Measurements from ENCODE around the gene SLC8A1. TPM values are rescaled to one million over a fixed set of nuclear protein-coding genes. Genes with fewer than 3 reads are reported as not detected.

SLC8A1 gene
- total RNA-seq, 1 donor from 2014 or later: 53.8 TPM

DNA sequence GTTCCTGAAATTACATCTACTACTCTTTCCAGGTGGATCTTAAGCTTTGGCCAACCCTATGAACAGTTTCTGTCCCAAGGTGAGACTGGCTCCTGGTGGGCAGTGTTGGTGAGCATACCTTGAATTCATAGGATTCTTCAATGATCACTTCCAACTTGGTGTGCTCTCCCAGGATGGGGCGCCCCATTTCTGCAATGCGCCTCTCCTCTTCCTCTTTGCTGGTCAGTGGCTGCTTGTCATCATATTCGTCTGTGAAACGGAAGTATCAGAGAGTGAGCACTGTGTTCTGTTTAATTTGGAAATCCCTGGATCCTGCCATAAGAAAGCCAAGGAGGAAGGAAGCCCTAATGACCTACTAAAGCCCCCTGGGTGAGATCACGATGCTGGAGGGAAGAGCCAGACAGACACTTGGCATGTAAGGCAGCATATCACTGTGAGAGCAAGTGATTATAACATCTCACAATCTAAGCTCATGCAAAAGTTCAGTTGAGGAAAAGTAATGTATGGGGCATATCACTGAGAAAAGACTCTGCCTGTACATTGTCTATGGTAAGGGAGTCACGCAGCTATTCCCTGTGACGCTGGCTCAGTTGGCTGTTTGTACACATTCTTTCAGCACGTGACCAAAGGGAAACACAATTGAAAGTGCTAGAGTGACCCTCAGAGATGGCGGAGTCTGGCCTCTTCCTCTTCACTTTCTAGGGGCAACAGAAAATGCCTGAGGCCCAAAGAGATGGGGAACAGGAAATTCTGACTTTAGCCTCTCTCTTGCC, 287.0 kb downstream of the SLC8A1 start:
- DNase-seq (no peak), ATAC-seq (peak; percentile 80)
- Histone ChIP-seq H3K27ac (peak overlapping the region; percentile 31), H3K27me3 (no peaks in the 10 kb centered on the region), H3K4me1 (peaks cover 6% of the 10 kb centered on the region), H3K4me3 (no peak overlapping the region), H3K36me3 (no peaks in the 10 kb centered on the region), H3K9me3 (no peaks in the 10 kb centered on the region)
- TF ChIP-seq, protein P1, sequence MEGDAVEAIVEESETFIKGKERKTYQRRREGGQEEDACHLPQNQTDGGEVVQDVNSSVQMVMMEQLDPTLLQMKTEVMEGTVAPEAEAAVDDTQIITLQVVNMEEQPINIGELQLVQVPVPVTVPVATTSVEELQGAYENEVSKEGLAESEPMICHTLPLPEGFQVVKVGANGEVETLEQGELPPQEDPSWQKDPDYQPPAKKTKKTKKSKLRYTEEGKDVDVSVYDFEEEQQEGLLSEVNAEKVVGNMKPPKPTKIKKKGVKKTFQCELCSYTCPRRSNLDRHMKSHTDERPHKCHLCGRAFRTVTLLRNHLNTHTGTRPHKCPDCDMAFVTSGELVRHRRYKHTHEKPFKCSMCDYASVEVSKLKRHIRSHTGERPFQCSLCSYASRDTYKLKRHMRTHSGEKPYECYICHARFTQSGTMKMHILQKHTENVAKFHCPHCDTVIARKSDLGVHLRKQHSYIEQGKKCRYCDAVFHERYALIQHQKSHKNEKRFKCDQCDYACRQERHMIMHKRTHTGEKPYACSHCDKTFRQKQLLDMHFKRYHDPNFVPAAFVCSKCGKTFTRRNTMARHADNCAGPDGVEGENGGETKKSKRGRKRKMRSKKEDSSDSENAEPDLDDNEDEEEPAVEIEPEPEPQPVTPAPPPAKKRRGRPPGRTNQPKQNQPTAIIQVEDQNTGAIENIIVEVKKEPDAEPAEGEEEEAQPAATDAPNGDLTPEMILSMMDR (IDR thresholded peaks at IDR 0.05): no peak
- intact Hi-C loops (cut with DNase I): no loop called here

DNA sequence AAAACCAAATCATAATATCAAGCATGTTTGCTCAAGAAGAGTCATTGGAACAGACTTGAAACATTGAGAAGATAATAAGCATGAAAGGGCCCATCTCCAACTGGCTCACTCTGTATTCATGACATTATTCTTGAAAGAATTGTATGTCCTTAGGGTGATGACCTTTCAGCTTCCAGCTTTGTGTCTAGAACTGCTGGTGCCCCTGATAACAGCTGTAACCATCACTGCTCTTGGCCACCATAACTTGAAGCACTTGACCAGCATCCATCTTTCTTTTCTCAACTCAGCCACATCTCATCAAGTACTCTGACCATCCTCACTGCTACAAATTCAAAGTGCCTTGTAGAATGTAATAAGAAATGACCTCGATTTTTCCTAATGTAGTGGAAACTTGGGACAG, 289.9 kb downstream of the SLC8A1 start:
- no peak overlapping the region for H3K4me3 ChIP-seq
- TF ChIP-seq, protein P1 (IDR thresholded peaks at IDR 0.05): no peak
- H3K9me3 ChIP-seq: no peaks in the 10 kb centered on the region
- H3K27me3 ChIP-seq: no peaks in the 10 kb centered on the region
- intact Hi-C loops (cut with DNase I): no loop called here
- no peak overlapping the region for H3K27ac ChIP-seq
- H3K4me1 ChIP-seq: peaks cover 6% of the 10 kb centered on the region
- no peak for ATAC-seq
- H3K36me3 ChIP-seq: no peaks in the 10 kb centered on the region
- DNase-seq: no peak

DNA sequence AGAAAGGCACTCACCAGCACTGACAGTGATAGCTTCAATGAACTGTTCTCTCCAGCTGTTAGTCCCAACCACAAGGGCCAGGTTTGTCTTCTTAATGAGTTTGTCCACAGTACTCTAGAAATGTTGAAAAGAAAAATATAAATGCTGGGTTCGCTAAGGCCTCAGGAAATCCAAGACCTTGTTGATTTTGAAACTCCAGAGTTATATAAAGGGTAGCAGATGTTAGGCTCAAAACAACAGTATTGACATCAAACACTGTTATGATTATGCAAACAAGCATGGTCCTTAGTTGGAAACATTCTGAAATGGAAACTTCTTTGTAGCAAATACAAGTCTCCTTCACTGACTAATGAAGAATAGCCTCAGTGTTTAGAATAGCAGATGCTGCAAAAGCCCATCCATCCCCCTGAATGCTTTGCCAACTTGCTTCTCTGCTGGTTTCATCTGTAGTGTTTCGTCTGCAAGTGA, 291.1 kb downstream of the SLC8A1 start:
- H3K27me3 ChIP-seq: no peaks in the 10 kb centered on the region
- no peak overlapping the region for H3K4me3 ChIP-seq
- no peak for DNase-seq
- H3K27ac ChIP-seq: no peak overlapping the region
- no peaks in the 10 kb centered on the region for H3K9me3 ChIP-seq
- intact Hi-C loops (cut with DNase I): no loop called here
- TF ChIP-seq, protein P1 (IDR thresholded peaks at IDR 0.05): no peak
- no peaks in the 10 kb centered on the region for H3K36me3 ChIP-seq
- H3K4me1 ChIP-seq: peaks cover 3% of the 10 kb centered on the region
- no peak for ATAC-seq

DNA sequence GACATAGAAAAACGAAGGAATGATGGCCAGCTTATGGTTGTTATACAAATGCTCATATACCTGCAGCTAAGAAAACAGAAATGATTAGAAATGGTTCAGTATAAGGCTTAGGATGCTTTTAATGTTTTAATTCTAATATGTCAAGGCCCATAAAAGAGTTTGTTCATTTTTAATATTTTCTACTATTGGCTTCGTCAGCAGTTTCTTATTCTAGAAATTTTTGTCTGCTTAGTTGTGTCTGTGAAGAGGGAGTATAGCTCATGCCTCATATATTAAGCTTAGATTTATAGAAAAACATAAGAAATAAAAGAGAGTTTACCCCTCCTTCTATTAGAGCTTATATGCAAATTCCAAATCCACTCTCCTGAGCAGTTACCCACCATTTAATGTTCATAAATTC, 292.6 kb downstream of the SLC8A1 start:
- Histone ChIP-seq H3K4me3 (no peak overlapping the region), H3K27me3 (no peaks in the 10 kb centered on the region), H3K4me1 (no peaks in the 10 kb centered on the region), H3K27ac (no peak overlapping the region), H3K36me3 (no peaks in the 10 kb centered on the region), H3K9me3 (no peaks in the 10 kb centered on the region)
- intact Hi-C loops (cut with DNase I): no loop called here
- TF ChIP-seq, protein P1 (IDR thresholded peaks at IDR 0.05): no peak
- DNase-seq (no peak), ATAC-seq (no peak)

DNA sequence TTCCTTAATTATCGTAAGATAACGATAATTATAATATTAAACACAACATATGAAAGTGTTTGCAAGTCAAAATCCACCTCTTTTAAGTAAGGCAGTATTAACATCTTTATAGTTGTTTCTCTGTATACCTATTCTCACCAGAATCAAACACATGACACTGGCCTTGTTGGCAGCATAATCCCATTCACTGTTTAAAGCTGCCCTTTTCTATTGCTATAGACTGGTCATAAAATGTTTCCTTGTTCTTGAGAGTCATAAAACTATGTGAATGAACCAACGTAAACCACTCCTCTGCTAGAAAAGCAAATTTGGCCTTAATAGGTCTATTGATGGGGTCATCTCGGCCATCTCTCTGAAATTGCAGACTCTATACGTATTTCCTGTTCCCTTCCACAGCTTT, 293.1 kb downstream of the SLC8A1 start:
- intact Hi-C loops (cut with DNase I): no loop called here
- Histone ChIP-seq H3K27me3 (no peaks in the 10 kb centered on the region), H3K9me3 (no peaks in the 10 kb centered on the region), H3K36me3 (no peaks in the 10 kb centered on the region), H3K4me3 (no peak overlapping the region), H3K4me1 (no peaks in the 10 kb centered on the region), H3K27ac (no peak overlapping the region)
- TF ChIP-seq, protein P1 (IDR thresholded peaks at IDR 0.05): no peak
- ATAC-seq (no peak), DNase-seq (no peak)
